WTC11 (cell line): Measurements from ENCODE around the gene SFXN1.

Experiments
- NR1H2 ChIP-seq: sonication (generic); formaldehyde crosslinking; IDR thresholded peaks from 2 replicates; pipeline ENCODE4 v1.9.0; 2021; ENCODE audit warnings: mild to moderate bottlenecking, moderate library complexity, missing genetic modification reagents
- ZNF121 ChIP-seq: sonication (generic); formaldehyde crosslinking; IDR thresholded peaks from 2 replicates; pipeline ENCODE4 v1.8.0; 2023; ENCODE audit warnings: missing genetic modification reagents
- TF ChIP-seq, protein P1 (sequence below): fragments of 200-600 bp; IDR thresholded peaks from 2 replicates; pipeline ENCODE4 v1.8.0; 2022; ENCODE audit warnings: antibody characterized with exemption
- TF ChIP-seq, protein P2 (sequence below): sonication (generic); formaldehyde crosslinking; conservative IDR thresholded peaks from 2 replicates; pipeline ENCODE4 v1.8.1; 2022; ENCODE audit warnings: mild to moderate bottlenecking, missing genetic modification reagents

DNA sequence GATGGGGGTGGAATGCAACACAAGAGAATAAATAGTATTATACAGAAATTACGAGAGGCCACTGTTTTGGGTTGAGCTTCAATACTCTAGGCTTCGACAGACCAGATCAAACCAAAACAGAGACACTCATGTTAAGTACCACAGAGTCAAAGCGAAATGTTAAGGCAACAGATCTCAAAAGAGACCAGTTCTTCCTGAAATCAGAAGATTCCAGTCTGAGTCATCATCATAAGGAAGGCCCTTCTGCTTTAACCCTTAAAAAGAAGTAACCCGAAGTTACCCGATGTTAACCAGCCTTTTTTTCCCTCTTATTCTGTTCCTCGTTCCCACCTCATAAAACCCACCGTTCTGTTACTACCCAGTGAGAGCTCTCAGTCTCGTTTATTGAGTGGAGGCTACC lies 75.9 kb downstream of the SFXN1 start:
- TF ChIP-seq, protein P1, sequence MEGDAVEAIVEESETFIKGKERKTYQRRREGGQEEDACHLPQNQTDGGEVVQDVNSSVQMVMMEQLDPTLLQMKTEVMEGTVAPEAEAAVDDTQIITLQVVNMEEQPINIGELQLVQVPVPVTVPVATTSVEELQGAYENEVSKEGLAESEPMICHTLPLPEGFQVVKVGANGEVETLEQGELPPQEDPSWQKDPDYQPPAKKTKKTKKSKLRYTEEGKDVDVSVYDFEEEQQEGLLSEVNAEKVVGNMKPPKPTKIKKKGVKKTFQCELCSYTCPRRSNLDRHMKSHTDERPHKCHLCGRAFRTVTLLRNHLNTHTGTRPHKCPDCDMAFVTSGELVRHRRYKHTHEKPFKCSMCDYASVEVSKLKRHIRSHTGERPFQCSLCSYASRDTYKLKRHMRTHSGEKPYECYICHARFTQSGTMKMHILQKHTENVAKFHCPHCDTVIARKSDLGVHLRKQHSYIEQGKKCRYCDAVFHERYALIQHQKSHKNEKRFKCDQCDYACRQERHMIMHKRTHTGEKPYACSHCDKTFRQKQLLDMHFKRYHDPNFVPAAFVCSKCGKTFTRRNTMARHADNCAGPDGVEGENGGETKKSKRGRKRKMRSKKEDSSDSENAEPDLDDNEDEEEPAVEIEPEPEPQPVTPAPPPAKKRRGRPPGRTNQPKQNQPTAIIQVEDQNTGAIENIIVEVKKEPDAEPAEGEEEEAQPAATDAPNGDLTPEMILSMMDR: no peak
- TF ChIP-seq, protein P2, sequence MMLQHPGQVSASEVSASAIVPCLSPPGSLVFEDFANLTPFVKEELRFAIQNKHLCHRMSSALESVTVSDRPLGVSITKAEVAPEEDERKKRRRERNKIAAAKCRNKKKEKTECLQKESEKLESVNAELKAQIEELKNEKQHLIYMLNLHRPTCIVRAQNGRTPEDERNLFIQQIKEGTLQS: no peak
- TF ChIP-seq NR1H2 (no peak), ZNF121 (CRISPR knock-in tag) (no peak)
